GM13977 (cell line): ENCODE data around the gene HOXA1.

Source experiments
- DNase-seq: peaks from one replicate; pipeline ENCODE4 v3.0.0; 2012; ENCODE audit warnings: low spot score
- in situ Hi-C: fragments of 300-500 bp; cut with MboI; formaldehyde crosslinking; loops from one replicate; pipeline ENCODE4 v1.12.0; 2022; ENCODE audit warnings: low sequenced_read_pairs, low pct_unique_long_range_greater_than_20kb, mixed read lengths, inconsistent platforms; ENCODE audit not compliant: unreplicated experiment
- TF ChIP-seq, protein P1 (sequence below): IDR thresholded peaks from 2 replicates; pipeline ENCODE4 v1.5.1; 2012; ENCODE audit warnings: mild to moderate bottlenecking, control low read depth; ENCODE audit not compliant: insufficient read depth; ENCODE audit errors: extremely low read depth, missing control alignments

HOXA1 gene

DNA sequence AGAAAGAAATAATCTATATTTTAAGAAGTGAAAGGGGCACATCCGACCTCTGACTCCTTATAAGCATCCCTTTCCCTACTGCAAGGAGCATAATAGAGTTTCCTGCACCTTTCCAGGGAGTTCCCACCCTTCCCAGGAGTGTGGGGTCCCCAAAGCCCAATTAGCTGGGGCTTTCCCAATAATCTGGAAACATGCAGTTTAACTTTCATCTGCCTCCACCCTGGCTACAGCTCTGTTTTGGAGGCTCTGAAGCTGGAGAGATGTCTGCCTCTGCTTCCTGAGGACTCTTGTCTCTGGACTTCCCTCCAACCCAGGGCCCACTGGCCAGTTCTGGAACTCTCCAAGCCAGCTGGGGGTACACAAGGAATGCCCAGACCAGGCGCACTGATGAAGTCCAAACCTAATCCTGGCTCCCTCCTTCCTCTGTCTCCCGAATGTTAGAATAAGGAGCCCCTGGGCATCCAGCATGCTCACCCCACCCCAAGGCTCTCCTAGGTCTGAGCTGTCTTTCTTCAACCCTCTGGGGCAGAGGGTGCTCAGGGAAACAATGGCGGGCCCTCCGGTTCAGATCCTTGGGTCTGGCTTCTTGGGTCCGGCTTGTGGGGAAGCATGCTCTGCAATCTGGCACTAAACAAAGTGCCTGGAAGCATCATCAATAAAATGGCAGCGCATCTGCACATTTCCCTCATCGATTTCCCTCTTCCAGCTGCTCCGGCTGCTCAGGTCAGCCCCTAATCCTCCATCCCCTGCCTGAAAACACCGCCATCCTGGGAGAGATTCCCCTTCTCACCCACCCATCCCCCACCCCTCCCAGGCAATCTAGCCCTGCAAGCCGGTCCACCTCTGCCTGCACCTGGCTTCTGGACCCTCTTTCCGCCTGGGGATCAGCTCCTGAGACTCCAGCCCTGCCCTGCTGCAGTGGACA lies 21.4 kb upstream of the HOXA1 start:
- TF ChIP-seq, protein P1, sequence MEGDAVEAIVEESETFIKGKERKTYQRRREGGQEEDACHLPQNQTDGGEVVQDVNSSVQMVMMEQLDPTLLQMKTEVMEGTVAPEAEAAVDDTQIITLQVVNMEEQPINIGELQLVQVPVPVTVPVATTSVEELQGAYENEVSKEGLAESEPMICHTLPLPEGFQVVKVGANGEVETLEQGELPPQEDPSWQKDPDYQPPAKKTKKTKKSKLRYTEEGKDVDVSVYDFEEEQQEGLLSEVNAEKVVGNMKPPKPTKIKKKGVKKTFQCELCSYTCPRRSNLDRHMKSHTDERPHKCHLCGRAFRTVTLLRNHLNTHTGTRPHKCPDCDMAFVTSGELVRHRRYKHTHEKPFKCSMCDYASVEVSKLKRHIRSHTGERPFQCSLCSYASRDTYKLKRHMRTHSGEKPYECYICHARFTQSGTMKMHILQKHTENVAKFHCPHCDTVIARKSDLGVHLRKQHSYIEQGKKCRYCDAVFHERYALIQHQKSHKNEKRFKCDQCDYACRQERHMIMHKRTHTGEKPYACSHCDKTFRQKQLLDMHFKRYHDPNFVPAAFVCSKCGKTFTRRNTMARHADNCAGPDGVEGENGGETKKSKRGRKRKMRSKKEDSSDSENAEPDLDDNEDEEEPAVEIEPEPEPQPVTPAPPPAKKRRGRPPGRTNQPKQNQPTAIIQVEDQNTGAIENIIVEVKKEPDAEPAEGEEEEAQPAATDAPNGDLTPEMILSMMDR = no peak
- in situ Hi-C loops = no loop called here
- no peak for DNase-seq

DNA sequence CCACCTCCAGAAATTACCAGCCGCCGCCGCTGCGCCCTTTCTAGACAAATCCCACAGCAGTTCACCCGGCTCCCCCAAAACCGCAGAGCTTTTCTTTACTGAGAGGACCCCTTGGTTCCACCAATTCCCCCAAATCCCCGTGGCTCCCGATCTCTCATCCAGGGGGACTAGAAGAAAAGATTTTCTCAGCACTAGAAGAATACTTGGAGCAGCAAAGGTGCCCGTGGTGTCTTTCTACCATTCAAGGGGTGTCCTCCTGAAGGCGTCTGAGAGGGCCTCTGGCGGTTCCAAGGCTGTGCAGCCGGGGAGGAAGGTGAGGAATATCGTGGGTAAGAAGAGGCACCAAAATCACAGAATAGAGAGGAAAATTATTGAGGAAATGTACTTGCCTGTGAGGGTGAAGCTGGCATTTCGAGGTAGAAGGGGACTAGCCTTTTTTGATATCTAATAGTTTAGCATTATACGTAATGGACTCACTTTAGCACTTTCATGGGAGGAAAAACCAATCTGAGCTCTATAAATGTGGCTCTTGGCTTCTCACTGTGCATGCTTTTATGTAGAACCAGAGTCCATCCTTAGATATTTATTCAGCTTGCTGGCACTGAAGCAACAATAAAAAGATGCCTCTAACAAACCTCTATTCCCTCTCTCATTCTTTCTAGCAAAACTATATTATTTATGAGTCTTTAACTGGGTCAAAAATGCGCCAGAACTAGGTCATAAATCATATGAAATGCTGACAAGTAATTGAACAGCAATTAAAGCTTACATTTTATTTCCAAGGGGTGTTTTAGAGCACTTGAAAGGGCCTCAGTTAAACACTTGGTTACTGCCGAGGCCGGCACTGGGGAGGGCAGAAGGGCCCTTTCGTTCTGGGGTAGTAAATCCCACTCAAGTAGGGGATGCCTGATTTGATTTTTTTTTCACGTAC lies 20.5 kb upstream of the HOXA1 start:
- TF ChIP-seq, protein P1 = no peak
- no peak for DNase-seq
- in situ Hi-C loops = no loop called here

DNA sequence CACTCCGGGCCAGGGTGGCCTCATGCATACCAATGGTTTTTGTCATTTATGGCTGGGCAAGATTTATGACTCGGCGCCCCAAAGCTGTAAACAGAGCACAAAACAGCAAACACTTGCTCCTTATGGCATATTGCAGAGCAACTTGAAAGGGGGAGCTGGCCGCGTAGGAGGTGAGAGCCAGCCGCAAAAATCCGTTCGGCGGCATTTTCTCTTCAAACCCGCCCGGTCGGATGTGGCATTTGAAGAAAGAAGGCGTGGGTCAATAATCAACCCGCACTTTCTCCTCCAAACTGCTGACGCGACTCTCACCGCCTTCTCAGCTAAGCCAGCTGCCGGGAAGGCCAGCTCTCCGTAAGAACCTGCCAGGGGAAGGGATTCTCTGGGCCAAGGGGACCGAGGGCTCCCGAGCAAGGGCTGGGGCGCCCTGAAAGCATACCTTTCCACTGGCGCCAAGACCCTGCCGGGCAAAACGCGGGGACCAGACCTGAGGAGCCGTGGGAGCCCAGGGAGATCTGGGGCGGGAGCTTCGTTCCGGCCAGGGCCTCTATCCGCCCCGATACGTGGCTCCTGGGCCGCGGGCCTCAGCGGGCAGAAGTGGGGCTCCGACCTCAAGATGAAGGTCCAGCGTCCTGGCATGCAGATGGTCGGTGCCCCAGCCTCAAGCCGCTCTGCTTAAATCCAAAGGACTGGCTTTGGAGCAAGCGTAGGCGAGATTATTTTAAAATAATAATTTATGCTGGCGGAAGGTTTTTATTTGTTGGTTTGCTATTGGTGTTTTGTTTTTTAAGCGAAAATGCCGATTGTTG lies 19.6 kb upstream of the HOXA1 start:
- TF ChIP-seq, protein P1 = no peak
- in situ Hi-C loops = no loop called here
- no peak for DNase-seq

DNA sequence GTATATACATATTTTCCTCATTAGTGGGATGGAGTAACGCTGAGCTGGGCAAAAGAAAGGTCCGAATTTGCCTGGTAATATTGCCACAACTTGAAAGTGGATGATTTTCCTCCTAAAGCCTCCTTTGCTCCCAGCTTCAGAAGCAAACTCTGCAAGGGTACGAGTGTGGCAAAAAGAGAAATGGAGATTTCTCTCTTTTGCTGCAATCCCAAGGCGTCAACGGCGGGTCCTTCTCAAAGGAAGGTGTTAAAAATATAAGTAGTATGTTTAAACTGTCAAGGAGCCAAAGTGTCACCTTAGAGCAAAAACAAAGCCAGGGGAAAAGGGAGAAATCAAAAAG lies 19.1 kb upstream of the HOXA1 start:
- in situ Hi-C loops = no loop called here
- DNase-seq = no peak
- TF ChIP-seq, protein P1 = no peak

DNA sequence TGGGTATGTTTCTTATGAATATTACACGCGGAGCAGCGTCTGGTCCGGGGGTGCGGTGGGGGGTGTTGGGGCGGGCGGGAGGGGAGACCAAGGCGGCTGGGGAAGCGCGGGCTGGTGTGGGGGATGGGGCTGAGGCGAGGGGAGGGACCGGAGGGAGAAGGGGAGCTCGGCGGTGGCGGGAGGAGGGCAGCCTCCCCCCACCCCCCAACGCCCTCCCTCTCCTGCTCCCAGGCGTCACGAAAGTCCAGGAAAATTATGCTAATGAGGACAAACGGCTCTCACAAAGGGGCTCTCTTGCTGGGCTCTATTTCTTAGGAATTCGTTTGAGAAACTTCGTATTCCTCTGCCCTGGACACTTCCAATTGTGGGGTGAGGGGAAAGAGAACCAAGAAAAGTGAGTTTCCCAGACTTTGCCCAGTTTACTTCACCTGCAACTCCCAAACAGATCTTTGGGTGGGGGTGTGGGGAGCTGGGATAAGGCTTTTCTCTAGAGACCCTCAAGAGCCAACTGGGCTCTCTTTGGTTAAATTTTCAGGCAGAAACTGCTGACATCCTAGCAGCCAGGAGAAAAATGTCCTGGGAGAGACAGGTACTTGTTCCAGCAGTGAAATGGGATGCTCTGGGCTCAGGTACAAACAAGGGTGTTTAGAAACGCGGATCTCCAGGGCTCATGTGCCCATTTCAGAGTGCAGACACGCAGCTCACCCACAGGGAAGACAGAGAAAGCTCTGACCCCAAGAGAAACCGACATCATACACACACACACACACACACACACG lies 18.4 kb upstream of the HOXA1 start:
- DNase-seq = no peak

More for the DNA sequence above, 18.4 kb upstream of the HOXA1 start:
- in situ Hi-C loops = no loop called here
- TF ChIP-seq, protein P1 = no peak
